Measurements from ENCODE around the gene DNM3.

Gene DNM3

GRCh38 chr1:172451002-172451443 lies 609.7 kb downstream of the DNM3 start:
- no peak overlapping the region for H3K4me3 ChIP-seq (ENCODE audit: low read length)
- peak; percentile 44 for DNase-seq (ENCODE audit: low read depth)
- TF ChIP-seq, protein P1, sequence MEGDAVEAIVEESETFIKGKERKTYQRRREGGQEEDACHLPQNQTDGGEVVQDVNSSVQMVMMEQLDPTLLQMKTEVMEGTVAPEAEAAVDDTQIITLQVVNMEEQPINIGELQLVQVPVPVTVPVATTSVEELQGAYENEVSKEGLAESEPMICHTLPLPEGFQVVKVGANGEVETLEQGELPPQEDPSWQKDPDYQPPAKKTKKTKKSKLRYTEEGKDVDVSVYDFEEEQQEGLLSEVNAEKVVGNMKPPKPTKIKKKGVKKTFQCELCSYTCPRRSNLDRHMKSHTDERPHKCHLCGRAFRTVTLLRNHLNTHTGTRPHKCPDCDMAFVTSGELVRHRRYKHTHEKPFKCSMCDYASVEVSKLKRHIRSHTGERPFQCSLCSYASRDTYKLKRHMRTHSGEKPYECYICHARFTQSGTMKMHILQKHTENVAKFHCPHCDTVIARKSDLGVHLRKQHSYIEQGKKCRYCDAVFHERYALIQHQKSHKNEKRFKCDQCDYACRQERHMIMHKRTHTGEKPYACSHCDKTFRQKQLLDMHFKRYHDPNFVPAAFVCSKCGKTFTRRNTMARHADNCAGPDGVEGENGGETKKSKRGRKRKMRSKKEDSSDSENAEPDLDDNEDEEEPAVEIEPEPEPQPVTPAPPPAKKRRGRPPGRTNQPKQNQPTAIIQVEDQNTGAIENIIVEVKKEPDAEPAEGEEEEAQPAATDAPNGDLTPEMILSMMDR (IDR thresholded peaks at IDR 0.05; ENCODE audit: insufficient read depth, low read depth, low read length, missing control alignments), result no peak

- DNase-seq (ENCODE audit: low read depth), result no peak
- H3K4me3 ChIP-seq (ENCODE audit: low read length), result no peak overlapping the region
- TF ChIP-seq, protein P1 (IDR thresholded peaks at IDR 0.05; ENCODE audit: insufficient read depth, low read depth, low read length, missing control alignments), result no peak
Observed at GRCh38 chr1:172452536-172453152, 611.3 kb downstream of the DNM3 start.

DNA sequence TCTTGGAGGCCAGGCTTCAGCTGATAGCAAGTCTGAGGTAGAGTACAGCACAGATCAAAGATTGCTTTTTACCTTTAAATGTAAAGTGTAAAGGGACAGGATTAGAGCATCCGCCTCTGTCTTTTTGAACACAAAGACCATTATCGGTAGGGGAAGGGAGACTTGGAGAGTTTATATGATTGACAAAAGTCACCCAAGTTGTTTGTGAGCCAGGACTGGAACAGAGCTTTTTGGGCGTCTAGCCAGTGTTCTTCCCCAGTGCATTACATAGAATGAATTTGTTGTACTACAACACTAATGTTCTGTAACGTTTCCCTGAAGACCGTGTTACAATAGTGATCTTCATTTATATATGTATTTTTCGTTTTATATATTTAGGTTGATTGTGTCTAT lies 611.9 kb downstream of the DNM3 start:
- H3K4me3 ChIP-seq (ENCODE audit: low read length), result no peak overlapping the region
- no peak for DNase-seq (ENCODE audit: low read depth)
- TF ChIP-seq, protein P1 (IDR thresholded peaks at IDR 0.05; ENCODE audit: insufficient read depth, low read depth, low read length, missing control alignments), result no peak

- no peak overlapping the region for H3K4me3 ChIP-seq (ENCODE audit: low read length)
- TF ChIP-seq, protein P1 (IDR thresholded peaks at IDR 0.05; ENCODE audit: insufficient read depth, low read depth, low read length, missing control alignments), result no peak
- no peak for DNase-seq (ENCODE audit: low read depth)
Observed at GRCh38 chr1:172453607-172454006, 612.3 kb downstream of the DNM3 start.

DNA sequence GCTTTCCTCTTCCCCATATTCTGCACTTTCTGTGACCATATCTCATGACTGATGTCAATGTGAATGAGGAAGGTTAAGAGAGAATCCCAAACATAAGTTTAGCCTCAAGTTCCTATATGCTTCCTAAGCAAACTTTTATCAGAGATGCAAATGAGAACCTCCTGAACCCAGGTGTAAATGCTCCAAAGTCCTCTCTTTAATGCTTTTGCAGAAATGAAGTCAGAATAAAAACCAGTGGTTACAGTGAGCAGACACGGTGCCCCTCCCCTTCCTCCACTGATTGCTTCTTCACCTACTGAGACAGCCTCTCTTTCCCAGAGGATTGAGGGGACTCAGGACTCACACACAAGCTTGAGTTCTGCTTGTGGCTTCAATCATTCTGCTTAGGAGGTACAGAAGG lies 614.2 kb downstream of the DNM3 start:
- DNase-seq (ENCODE audit: low read depth), result no peak
- H3K4me3 ChIP-seq (ENCODE audit: low read length), result no peak overlapping the region
- TF ChIP-seq, protein P1 (IDR thresholded peaks at IDR 0.05; ENCODE audit: insufficient read depth, low read depth, low read length, missing control alignments), result no peak

DNA sequence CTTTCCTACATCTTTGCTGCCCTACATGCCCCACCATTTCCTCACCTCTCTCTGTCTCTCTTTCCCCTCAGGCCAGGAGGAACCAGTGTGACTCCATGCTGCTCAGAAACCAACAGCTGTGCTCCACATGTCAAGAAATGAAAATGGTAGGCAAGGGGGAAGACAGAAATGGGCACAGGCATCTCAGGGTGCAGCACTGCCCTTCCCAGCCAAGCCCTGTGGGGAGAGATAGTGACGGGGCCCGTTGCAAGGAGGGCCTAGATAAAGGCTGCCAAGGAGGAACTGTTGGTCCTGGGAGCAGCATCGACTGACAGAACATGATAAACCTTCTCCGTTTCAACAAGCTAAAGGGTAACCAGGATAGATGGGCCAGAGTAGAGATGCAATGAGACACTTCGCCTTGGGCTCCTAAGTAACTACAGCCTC lies 615.1 kb downstream of the DNM3 start:
- TF ChIP-seq, protein P1 (IDR thresholded peaks at IDR 0.05; ENCODE audit: insufficient read depth, low read depth, low read length, missing control alignments), result no peak
- H3K4me3 ChIP-seq (ENCODE audit: low read length), result no peak overlapping the region
- no peak for DNase-seq (ENCODE audit: low read depth)

All from epithelial cell of esophagus (primary cell).